Endothelial cell of umbilical vein (primary cell): Measurements from ENCODE around the gene FYN. TPM values are rescaled to one million over a fixed set of nuclear protein-coding genes. Genes with fewer than 3 reads are reported as not detected.

Experiments used
- BruUV-seq: library from RNA; stranded (reverse); fragments of 400-500 nt; replicated peaks from 2 replicates; lab custom pipeline; 2021; lab: Mats Ljungman, UMichigan
- CTCF ChIA-PET: fragments of 300-600, 350-600 bp; sonication (Branson Sonifier 250); formaldehyde crosslinking; loops from one replicate; lab custom pipeline; 2021; ENCODE audit warnings: antibody characterized with exemption, inconsistent platforms; lab: Charles Lee
- POLR2A ChIA-PET: fragments of 300-600, 350-600 bp; sonication (Branson Sonifier 250); formaldehyde crosslinking; loops from one replicate; lab custom pipeline; 2021; ENCODE audit warnings: antibody characterized with exemption, inconsistent platforms; lab: Charles Lee
- DNase-seq: peaks from one replicate; pipeline ENCODE4 v3.0.0-alpha.2; 2011; ENCODE audit warnings: low read depth, low spot score
- FAIRE-seq: peaks from 2 replicates; lab custom pipeline; 2011; peaks lifted over from hg19 to GRCh38; lab: Jason Lieb, UNC
- H2AFZ ChIP-seq: 2 replicates; pipeline ENCODE4 v1.6.0; 2012; ENCODE audit warnings: low read depth, low read length, control low read depth, inconsistent platforms
- H3K27ac ChIP-seq: 2 replicates; pipeline ENCODE4 v1.5.1; 2011; ENCODE audit warnings: low read depth, mild to moderate bottlenecking, control low read depth, low read length, moderate library complexity; ENCODE audit not compliant: insufficient read depth
- H3K27me3 ChIP-seq, 2 experiments: 2 replicates each; pipeline versions ENCODE4 v1.6.0 to v1.6.1; 2011; ENCODE audit warnings: low read length in 2 of 2, mixed read lengths in 1 of 2; ENCODE audit not compliant: control insufficient read depth in 2 of 2, insufficient read depth in 2 of 2
- H3K36me3 ChIP-seq, 2 experiments: 2 replicates in 1 of 2; 3 replicates in 1 of 2; pipeline ENCODE4 v1.5.1; 2011; ENCODE audit warnings: low read length in 2 of 2, mild to moderate bottlenecking in 1 of 2, moderate library complexity in 1 of 2; ENCODE audit not compliant: control insufficient read depth in 2 of 2, insufficient read depth in 2 of 2; ENCODE audit errors: extremely low read depth in 1 of 2
- H3K4me1 ChIP-seq: 3 replicates; pipeline ENCODE4 v1.5.1; 2011; ENCODE audit warnings: mild to moderate bottlenecking, low read length; ENCODE audit not compliant: control insufficient read depth, insufficient read depth; ENCODE audit errors: extremely low read depth
- H3K4me2 ChIP-seq: 2 replicates; pipeline ENCODE4 v1.6.1; 2011; ENCODE audit warnings: low read length, control low read depth, mixed read lengths; ENCODE audit not compliant: insufficient read depth
- H3K4me3 ChIP-seq, 3 experiments: fragments of 200-600 bp in 1 of 3; sonication (generic), shearing (Covaris generic) in 1 of 3; replicated peaks in 1 of 3; 2 replicates each; pipeline ENCODE4 v1.5.1; 2011 to 2016; ENCODE audit warnings: control low read depth in 3 of 3, low read length in 3 of 3, mild to moderate bottlenecking in 2 of 3, inconsistent platforms in 1 of 3, low read depth in 1 of 3, moderate library complexity in 1 of 3; ENCODE audit not compliant: insufficient read depth in 1 of 3
- H3K79me2 ChIP-seq: 2 replicates; pipeline ENCODE4 v1.6.0; 2012; ENCODE audit warnings: low read length, inconsistent platforms; ENCODE audit not compliant: control insufficient read depth, insufficient read depth
- H3K9ac ChIP-seq: replicated peaks from 2 replicates; pipeline ENCODE3; 2011; ENCODE audit warnings: low read length, control low read depth; ENCODE audit not compliant: insufficient read depth; ENCODE audit errors: extremely low read depth
- H3K9me1 ChIP-seq: replicated peaks from 3 replicates; pipeline ENCODE4 v1.6.0; 2011; ENCODE audit warnings: mild to moderate bottlenecking, low read length; ENCODE audit not compliant: control insufficient read depth, insufficient read depth; ENCODE audit errors: extremely low read depth
- H3K9me3 ChIP-seq: replicated peaks from 2 replicates; pipeline ENCODE4 v1.5.1; 2012; ENCODE audit warnings: low read length, inconsistent platforms; ENCODE audit not compliant: control insufficient read depth, insufficient read depth
- H4K20me1 ChIP-seq: replicated peaks from 2 replicates; pipeline ENCODE3; 2011; ENCODE audit warnings: mild to moderate bottlenecking, low read length; ENCODE audit not compliant: control insufficient read depth, insufficient read depth; ENCODE audit errors: extremely low read depth
- EZH2 ChIP-seq: IDR thresholded peaks from 2 replicates; pipeline ENCODE4 v1.6.1; 2012; ENCODE audit warnings: borderline replicate concordance, low read depth, mild to moderate bottlenecking, moderate library complexity, low read length, inconsistent platforms; ENCODE audit not compliant: severe bottlenecking
- FOS ChIP-seq: IDR thresholded peaks from 2 replicates; pipeline ENCODE4 v1.6.1; 2011; ENCODE audit warnings: mild to moderate bottlenecking, low read length, moderate library complexity, borderline replicate concordance; ENCODE audit not compliant: insufficient read depth
- GATA2 ChIP-seq: IDR thresholded peaks from 2 replicates; pipeline ENCODE4 v1.7.0; 2011; ENCODE audit warnings: low read depth, mild to moderate bottlenecking, moderate library complexity, mixed read lengths, low read length; ENCODE audit not compliant: insufficient read length, insufficient read depth
- JUN ChIP-seq: IDR thresholded peaks from 2 replicates; pipeline ENCODE4 v1.6.1; 2011; ENCODE audit warnings: borderline replicate concordance, low read depth; ENCODE audit not compliant: insufficient read length, insufficient read depth
- MYC ChIP-seq: IDR thresholded peaks from one replicate; pipeline ENCODE4 v1.6.1; 2011; ENCODE audit warnings: mild to moderate bottlenecking, low read depth, low read length
- POLR2A ChIP-seq: IDR thresholded peaks from 2 replicates; pipeline ENCODE4 v1.6.1; 2012; ENCODE audit warnings: low read depth, mild to moderate bottlenecking, control low read depth, low read length
- POLR2AphosphoS5 ChIP-seq: IDR thresholded peaks from 2 replicates; pipeline ENCODE4 v1.6.1; 2012; ENCODE audit warnings: low read depth, mild to moderate bottlenecking, control low read depth, low read length, moderate library complexity; ENCODE audit not compliant: insufficient read depth
- dilution Hi-C: fragments of 300-500 bp; cut with MboI; formaldehyde crosslinking; loops from one replicate; pipeline ENCODE4 v1.15.0; 2019; ENCODE audit warnings: low sequenced_read_pairs; ENCODE audit not compliant: extremely low pct_ligation_motif_present
- intact Hi-C: fragments of 100-400 bp; cut with micrococcal nuclease; formaldehyde crosslinking; loops from one replicate; pipeline ENCODE4 v1.10.0; 2022
- polyA plus RNA-seq, 4 experiments: library from polyadenylated mRNA; depleted of rRNA in 3 of 4; stranded (reverse) in 3 of 4; unstranded in 1 of 4; fragments of >200 nt; gene quantifications; 2 replicates each; pipeline versions ENCODE4 v1.2.1 to v1.2.3, GENCODE V29; 2011 to 2012; ENCODE audit warnings: missing spikeins in 1 of 4
- total RNA-seq: library from RNA; stranded (reverse); gene quantifications from 2 replicates; pipeline ENCODE4 v1.2.3, GENCODE V29; 2021
- TF ChIP-seq, protein P1 (sequence below), 2 donors: IDR thresholded peaks; 1 replicate in 1 of 2; 2 replicates in 1 of 2; pipeline ENCODE4 v1.5.1; 2011; ENCODE audit warnings: low read length in 2 of 2, mild to moderate bottlenecking in 2 of 2, moderate library complexity in 2 of 2, control low read depth in 1 of 2, inconsistent platforms in 1 of 2, low read depth in 1 of 2; ENCODE audit not compliant: insufficient read depth in 1 of 2; ENCODE audit errors: extremely low read depth in 1 of 2
- TF ChIP-seq, protein P2 (sequence below): IDR thresholded peaks from 2 replicates; pipeline ENCODE4 v1.6.1; 2011; ENCODE audit not compliant: insufficient read depth, insufficient read length

The FYN gene
- total and polyA plus RNA-seq, 2 donors (not counting 3 experiments of a cell fraction or from before 2014, with no cell fraction given): 69.0 to 143 TPM

DNA sequence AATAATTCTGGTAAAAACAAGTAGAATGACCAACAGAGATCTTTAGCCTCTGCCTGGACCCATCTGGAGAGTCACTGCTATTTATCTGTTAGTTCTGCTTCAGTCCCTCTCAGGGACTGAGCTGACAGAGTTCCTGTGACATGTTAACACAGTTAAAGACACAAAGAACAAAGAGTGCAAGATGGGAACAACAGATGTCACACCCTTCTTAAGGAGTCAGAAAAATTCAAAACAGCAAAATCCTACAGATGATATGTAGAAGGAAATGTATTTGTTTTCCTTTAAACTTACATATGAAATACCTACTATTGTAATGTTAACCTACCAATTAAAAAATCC is 102.2 kb downstream of the FYN start:
- CTCF ChIA-PET: interaction anchor here (1.1 to 2.4 kb wide), 3 partner anchors 10 to 16 kb away, joined by 3 to 9 read pairs (median 3); no protein-coding TSS in a partner anchor
- DNase-seq (no peak), FAIRE-seq (no peak)
- no peaks in the 10 kb centered on the region for H4K20me1 ChIP-seq
- no peak overlapping the region for H3K9ac ChIP-seq
- H3K27ac ChIP-seq: no peak overlapping the region
- no peaks in the 10 kb centered on the region for H3K27me3 ChIP-seq
- no peak overlapping the region for H2AFZ ChIP-seq
- H3K79me2 ChIP-seq: no peaks in the 10 kb centered on the region
- H3K4me3 ChIP-seq: no peak overlapping the region
- H3K36me3 ChIP-seq: no peaks in the 10 kb centered on the region
- no peaks in the 10 kb centered on the region for H3K9me3 ChIP-seq
- no peak for TF ChIP-seq POLR2A
- TF ChIP-seq FOS: no peak
- TF ChIP-seq EZH2: no peak
- no peak for TF ChIP-seq GATA2
- no peak for TF ChIP-seq JUN
- TF ChIP-seq POLR2AphosphoS5: no peak
- TF ChIP-seq, protein P1, sequence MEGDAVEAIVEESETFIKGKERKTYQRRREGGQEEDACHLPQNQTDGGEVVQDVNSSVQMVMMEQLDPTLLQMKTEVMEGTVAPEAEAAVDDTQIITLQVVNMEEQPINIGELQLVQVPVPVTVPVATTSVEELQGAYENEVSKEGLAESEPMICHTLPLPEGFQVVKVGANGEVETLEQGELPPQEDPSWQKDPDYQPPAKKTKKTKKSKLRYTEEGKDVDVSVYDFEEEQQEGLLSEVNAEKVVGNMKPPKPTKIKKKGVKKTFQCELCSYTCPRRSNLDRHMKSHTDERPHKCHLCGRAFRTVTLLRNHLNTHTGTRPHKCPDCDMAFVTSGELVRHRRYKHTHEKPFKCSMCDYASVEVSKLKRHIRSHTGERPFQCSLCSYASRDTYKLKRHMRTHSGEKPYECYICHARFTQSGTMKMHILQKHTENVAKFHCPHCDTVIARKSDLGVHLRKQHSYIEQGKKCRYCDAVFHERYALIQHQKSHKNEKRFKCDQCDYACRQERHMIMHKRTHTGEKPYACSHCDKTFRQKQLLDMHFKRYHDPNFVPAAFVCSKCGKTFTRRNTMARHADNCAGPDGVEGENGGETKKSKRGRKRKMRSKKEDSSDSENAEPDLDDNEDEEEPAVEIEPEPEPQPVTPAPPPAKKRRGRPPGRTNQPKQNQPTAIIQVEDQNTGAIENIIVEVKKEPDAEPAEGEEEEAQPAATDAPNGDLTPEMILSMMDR (IDR thresholded peaks at IDR 0.05; ENCODE audit: extremely low read depth in 1 of 2, insufficient read depth in 1 of 2, low read depth in 1 of 2, low read length in 2 of 2): no peak
- TF ChIP-seq MYC: no peak
- TF ChIP-seq, protein P2, sequence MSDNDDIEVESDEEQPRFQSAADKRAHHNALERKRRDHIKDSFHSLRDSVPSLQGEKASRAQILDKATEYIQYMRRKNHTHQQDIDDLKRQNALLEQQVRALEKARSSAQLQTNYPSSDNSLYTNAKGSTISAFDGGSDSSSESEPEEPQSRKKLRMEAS: no peak
- H3K9me1 ChIP-seq: no peaks in the 10 kb centered on the region
- intact Hi-C loops: no loop called here
- POLR2A ChIA-PET: no interaction called here
- H3K4me1 ChIP-seq: no peaks in the 10 kb centered on the region
- BruUV-seq: no TSS peak
- dilution Hi-C loops: no loop called here
- H3K4me2 ChIP-seq: no peak overlapping the region
